Thymus (tissue), 14 donors: ENCODE results near the gene C10orf95. TPM values are rescaled to one million over a fixed set of nuclear protein-coding genes. Genes with fewer than 3 reads are reported as not detected.
"Not testable (repeated sequence)": the region's sequence is repeated elsewhere in the genome, so short reads cannot be mapped to it uniquely, and the experiment has no call there.

Experiments used
- DNase-seq, 9 donors: peaks; one replicate each; pipeline ENCODE4 v3.0.0-alpha.2; 2013; ENCODE audit warnings: low spot score in 9 of 9, low read depth in 6 of 9, missing footprints in 1 of 9
- H3K27ac ChIP-seq, 2 donors: one replicate each; pipeline ENCODE4 v1.5.1; 2013; ENCODE audit warnings: control low read depth in 1 of 2, low read depth in 1 of 2, low read length in 1 of 2, mild to moderate bottlenecking in 1 of 2, moderate library complexity in 1 of 2
- H3K27me3 ChIP-seq, 2 donors: one replicate each; pipeline ENCODE4 v1.5.1; 2013; ENCODE audit warnings: low read length in 1 of 2; ENCODE audit not compliant: control insufficient read depth in 2 of 2, insufficient read depth in 1 of 2
- H3K36me3 ChIP-seq, 2 donors: one replicate each; pipeline ENCODE4 v1.5.1; 2013; ENCODE audit warnings: low read length in 1 of 2, mild to moderate bottlenecking in 1 of 2, moderate library complexity in 1 of 2; ENCODE audit not compliant: control insufficient read depth in 2 of 2, insufficient read depth in 2 of 2
- H3K4me1 ChIP-seq, 2 donors: one replicate each; pipeline ENCODE4 v1.5.1; 2013; ENCODE audit warnings: low read length in 2 of 2; ENCODE audit not compliant: control insufficient read depth in 2 of 2, insufficient read depth in 2 of 2
- H3K4me3 ChIP-seq, 2 donors: one replicate each; pipeline ENCODE4 v1.5.1; 2013; ENCODE audit warnings: low read length in 2 of 2, control low read depth in 1 of 2, mild to moderate bottlenecking in 1 of 2
- H3K9me3 ChIP-seq, 2 donors: one replicate each; pipeline ENCODE4 v1.5.1; 2013; ENCODE audit warnings: low read length in 1 of 2, mild to moderate bottlenecking in 1 of 2; ENCODE audit not compliant: control insufficient read depth in 2 of 2, insufficient read depth in 1 of 2
- WGBS: extraction: QIAGEN DNeasy Blood & Tissue Kit; methylation state at CpG from one replicate; pipeline ENCODE4 v1.1.7; 2013; 5-methylcytosine and 5-hydroxymethylcytosine counted together
- long read RNA-seq, 10 donors: transcript quantifications; one replicate each; lab custom pipeline, GENCODE V29; 2026
- polyA plus RNA-seq: library from polyadenylated mRNA; stranded (reverse); fragments of 200-250 nt; gene quantifications from one replicate; pipeline ENCODE4 v1.2.3, GENCODE V29; 2013
- total RNA-seq: library from RNA; stranded (reverse); fragments of 120-200 nt; gene quantifications from one replicate; pipeline ENCODE4 v1.2.4, GENCODE V29; 2013
- donor health status: healthy.

The C10orf95 gene, protein sequence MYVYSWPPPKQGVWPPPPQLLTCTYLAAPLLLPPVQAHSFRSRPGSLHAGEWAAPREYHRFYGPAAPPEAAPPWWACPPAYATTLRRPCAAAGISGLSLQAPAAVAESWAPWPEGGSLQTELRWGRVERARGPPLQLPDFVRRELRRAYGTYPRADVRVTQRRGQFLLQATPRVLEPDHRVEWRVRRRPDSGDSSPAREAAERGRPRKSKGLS
- total RNA-seq (0.19 TPM), polyA plus RNA-seq (0.46 TPM)
- long read RNA-seq, donor 1 = 0 reads
- long read RNA-seq, donor 2 = 0 reads
- long read RNA-seq, donor 3 = 0 reads
- long read RNA-seq, donor 4 = 0 reads
- long read RNA-seq, donor 5 = 0 reads
- long read RNA-seq, donor 6, partial matches to known transcripts = 0 of 10 reads
- long read RNA-seq, donor 6, other reads (novel, unspliced or antisense) = 10 of 10 reads
- long read RNA-seq, donor 7 = 0 reads
- long read RNA-seq, donor 8 = 0 reads
- long read RNA-seq, donor 9 = 0 reads
- long read RNA-seq, donor 10 = 0 reads

DNA sequence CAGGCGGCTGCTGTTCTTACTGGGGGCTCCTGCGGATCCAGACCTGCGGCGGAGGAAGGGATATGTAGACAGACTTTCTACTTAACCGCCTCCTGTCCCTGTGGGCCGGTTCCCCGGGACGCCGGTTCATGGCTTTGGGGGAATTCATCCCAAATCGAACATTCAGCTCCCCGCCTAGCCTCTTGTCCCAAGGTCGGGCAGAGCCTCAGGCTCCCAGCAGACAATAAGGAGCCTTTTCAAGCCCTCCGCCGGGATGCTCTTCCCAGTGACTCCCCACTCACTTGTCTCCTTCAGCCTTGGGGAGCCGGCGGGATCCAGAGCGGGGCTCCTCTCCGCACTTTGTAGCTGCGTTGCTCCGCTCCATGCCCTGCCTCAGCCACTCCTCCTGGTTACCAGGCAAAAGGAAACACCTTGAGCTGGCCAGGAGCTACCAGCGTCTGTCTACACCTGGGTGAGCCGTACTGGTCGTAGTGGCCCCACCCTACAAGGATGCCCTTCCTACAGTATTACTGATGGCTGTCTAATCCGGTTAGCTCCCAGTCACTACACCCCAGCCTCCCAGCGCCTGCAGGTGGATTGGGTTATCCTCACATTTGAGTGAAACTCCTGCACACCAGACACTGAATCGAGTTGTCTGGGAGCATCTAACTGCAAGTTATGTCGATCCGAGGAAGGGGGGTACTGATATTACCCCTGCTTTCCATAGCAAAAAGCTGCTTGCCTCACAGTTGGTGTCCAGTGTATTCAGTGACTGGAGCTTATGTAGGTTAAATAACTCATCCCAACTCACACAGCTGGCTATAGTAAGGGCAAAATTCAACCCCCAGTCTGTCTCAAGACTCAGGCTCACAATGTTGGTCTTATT lies at the start of gene C10orf95:
C10orf95 (minus strand) TSS at position 439 of the 865 bp plus-strand sequence. CDS start 450 bp downstream, outside the sequence.
- Histone ChIP-seq H3K4me1 (peaks cover 6 to 23% of the 10 kb centered on the region in 2 donors), H3K27me3 (no peaks in the 10 kb centered on the region), H3K36me3 (peaks cover 0 to 15% of the 10 kb centered on the region in 2 donors), H3K9me3 (no peaks in the 10 kb centered on the region), H3K4me3 (peak within 1 kb of the TSS; percentile 57 to 89), H3K27ac (peak within 1 kb of the TSS in 1 of 2 donors; percentile 91)
- WGBS = 43% methylated on average over 28 of the region's 28 CpGs
- no peak for DNase-seq

DNA sequence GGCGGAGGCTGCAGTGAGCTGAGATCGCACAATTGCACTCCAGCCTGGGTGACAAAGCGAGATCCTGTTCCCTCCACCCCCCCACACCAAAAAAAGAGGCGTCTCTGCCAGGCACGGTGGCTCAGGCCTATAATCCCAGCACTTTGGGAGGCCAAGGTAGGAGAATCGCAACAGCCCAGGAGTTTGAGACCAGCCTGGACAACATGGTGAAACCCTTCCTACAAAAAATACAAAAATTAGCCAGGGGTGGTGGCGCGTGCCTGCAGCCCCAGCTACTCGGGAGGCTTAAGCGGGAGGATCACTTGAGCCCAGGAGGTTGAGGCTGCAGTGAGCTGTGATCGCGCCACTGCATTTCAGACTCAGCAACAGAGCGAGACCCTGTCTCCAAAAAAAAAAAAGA lies 49.3 kb upstream of the C10orf95 start:
- DNase-seq, H3K9me3 ChIP-seq, H3K27ac ChIP-seq, H3K27me3 ChIP-seq, H3K4me3 ChIP-seq: not testable (repeated sequence)
- H3K4me1 ChIP-seq = peaks cover 10 to 23% of the 10 kb centered on the region in 2 donors
- 99% methylated on average over 13 of the region's 13 CpGs for WGBS
- peaks cover 3 to 13% of the 10 kb centered on the region in 2 donors for H3K36me3 ChIP-seq

DNA sequence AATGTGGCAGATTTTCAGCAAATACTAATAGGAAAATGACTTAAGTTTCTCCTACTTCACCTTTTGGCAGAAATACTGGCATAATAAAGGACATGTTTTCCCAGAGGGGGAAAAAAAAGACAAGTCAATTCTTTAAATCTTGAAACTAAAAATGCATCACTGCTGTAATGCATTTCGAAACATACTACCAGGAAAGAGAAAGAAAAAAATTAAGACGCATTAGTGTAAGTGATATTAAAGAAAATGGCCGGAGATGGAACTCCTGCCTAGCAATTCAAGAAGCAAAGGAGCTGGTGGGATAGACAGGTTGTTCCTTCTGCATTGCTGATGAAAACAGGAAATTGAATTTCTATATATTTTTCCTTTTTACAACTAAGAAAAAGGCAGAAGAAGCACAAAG lies 48.0 kb upstream of the C10orf95 start:
- no peak overlapping the region for H3K4me3 ChIP-seq
- peaks cover 3 to 13% of the 10 kb centered on the region in 2 donors for H3K36me3 ChIP-seq
- peaks cover 4 to 14% of the 10 kb centered on the region in 2 donors for H3K4me1 ChIP-seq
- H3K9me3 ChIP-seq = peaks cover 1 to 3% of the 10 kb centered on the region in 2 donors
- 99% methylated on average over 3 of the region's 3 CpGs for WGBS
- H3K27ac ChIP-seq = no peak overlapping the region
- no peaks in the 10 kb centered on the region for H3K27me3 ChIP-seq
- DNase-seq = no peak

DNA sequence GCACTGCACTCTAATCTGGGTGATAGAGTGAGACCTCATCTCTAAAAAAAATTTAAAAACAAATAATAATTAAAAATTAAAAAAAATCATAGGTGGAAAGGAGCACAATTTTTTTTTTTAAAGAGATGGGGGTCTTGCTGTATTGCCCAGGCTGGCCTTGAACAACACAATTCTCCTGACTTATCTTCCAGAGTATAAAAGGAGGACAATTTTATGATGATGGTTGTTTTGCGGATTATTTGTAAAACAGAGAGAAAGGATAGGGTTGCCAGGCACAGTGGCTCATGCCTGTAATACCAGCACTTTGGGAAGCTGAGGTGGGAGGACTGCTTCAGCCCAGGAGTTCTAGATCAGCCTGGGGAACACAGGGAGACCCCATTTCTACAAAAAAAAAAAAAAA lies 46.2 kb upstream of the C10orf95 start:
- H3K36me3 ChIP-seq = peaks cover 3 to 14% of the 10 kb centered on the region in 2 donors
- WGBS = 98% methylated on average over 1 of the region's 1 CpG
- H3K27ac ChIP-seq = no peak overlapping the region
- DNase-seq = no peak
- H3K4me3 ChIP-seq = no peak overlapping the region
- H3K27me3 ChIP-seq = no peaks in the 10 kb centered on the region
- H3K9me3 ChIP-seq = peaks cover 1 to 3% of the 10 kb centered on the region in 2 donors
- peaks cover 4 to 10% of the 10 kb centered on the region in 2 donors for H3K4me1 ChIP-seq

DNA sequence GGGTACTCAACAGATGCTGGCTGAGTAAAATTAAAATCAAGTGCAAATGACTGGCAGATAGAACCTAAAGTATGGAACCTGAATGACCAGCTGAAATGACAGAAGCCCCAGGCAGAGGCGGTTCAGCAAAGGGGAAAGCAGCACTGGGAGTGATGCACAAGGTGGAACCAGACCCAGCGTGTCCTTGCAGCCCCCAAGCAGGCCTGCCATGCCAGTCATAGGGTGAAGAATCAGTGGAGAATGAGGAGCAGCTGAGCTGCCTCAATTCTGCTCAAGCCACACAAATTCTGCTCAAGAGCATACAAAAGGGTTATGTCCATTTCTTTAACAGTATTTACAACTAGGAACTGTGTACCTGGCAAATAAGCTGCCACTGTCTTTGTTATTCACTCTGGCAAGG lies 42.4 kb upstream of the C10orf95 start:
- Histone ChIP-seq H3K9me3 (no peaks in the 10 kb centered on the region), H3K4me3 (no peak overlapping the region), H3K4me1 (no peaks in the 10 kb centered on the region), H3K36me3 (peaks cover 22 to 32% of the 10 kb centered on the region in 2 donors), H3K27me3 (no peaks in the 10 kb centered on the region), H3K27ac (no peak overlapping the region)
- 98% methylated on average over 2 of the region's 2 CpGs for WGBS
- DNase-seq = no peak

DNA sequence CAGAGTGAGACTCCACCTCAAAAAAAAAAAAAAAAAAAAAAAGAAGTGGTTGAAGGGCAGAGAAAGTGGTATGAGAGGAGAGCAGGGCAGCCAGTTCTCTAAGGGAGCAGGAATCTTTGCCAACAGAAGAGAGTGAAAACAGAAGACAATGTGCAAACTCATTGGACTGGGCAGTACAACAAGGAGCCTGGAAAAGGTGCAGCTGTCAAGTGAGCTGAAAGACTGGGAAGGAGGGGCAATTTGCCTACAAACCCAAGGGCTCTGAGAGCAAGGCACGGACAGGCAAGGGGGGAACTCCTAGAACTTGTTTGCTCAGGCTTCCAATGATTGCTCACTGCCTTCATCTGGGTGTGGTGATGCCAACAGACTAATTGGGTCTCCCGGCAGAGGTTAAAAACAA lies 41.6 kb upstream of the C10orf95 start:
- no peak overlapping the region for H3K27ac ChIP-seq
- H3K4me1 ChIP-seq = no peaks in the 10 kb centered on the region
- DNase-seq = no peak
- no peak overlapping the region for H3K4me3 ChIP-seq
- WGBS = 92% methylated on average over 2 of the region's 2 CpGs
- peaks cover 30 to 40% of the 10 kb centered on the region in 2 donors for H3K36me3 ChIP-seq
- no peaks in the 10 kb centered on the region for H3K27me3 ChIP-seq
- no peaks in the 10 kb centered on the region for H3K9me3 ChIP-seq

DNA sequence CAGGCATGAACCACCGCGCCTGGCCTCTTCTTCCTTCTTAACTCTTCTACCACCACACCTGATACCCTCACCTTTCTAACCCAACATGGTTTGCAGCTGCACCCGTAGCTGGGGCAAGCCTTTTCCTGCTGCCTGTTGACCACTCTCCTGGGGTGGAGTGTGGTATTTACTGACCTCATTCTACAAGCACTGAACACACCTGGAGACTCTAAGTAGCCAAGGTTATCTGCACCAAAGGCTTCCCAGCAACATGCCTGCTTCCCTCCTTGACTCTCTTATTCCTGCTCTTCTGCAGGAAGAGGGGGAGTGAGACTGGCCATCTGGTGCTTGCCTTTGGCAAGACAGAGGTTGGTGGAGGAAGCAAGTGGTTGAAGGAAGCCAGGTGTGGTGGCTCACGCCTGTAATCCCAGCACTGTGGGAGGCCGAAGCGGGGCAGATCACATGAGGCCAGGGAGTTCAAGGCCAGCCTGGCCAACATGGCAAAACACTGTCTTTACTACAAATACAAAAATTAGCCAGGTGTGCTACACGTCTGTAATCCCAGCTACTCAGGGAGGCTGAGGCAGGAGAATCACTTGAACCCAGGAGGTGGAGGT lies 41.1 kb upstream of the C10orf95 start:
- Histone ChIP-seq H3K9me3 (no peaks in the 10 kb centered on the region), H3K4me3 (no peak overlapping the region), H3K36me3 (peaks cover 34 to 45% of the 10 kb centered on the region in 2 donors), H3K4me1 (no peaks in the 10 kb centered on the region), H3K27ac (no peak overlapping the region), H3K27me3 (no peaks in the 10 kb centered on the region)
- 98% methylated on average over 7 of the region's 7 CpGs for WGBS
- DNase-seq = no peak

DNA sequence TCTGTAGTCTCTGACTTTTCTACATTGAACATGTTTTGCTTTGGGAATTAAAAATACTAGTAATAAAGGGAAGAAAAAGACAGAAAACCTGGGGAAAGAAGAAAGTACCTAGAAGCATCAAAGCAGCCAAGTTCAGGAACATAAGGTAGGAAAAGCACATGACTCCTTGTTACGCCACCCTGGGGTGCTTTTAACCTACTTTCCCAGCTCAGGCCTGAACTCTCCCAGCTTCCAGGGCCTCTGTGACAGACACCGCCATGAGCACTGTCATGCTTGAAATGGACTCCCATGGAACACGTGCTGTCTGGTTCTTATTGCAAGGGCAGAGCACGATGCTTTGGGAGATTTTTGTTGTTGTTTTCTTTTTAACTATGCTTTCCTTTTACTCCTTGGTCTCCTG lies 39.8 kb upstream of the C10orf95 start:
- H3K27ac ChIP-seq = no peak overlapping the region
- H3K27me3 ChIP-seq = no peaks in the 10 kb centered on the region
- H3K4me1 ChIP-seq = no peaks in the 10 kb centered on the region
- H3K4me3 ChIP-seq = no peak overlapping the region
- H3K36me3 ChIP-seq = peaks cover 44 to 57% of the 10 kb centered on the region in 2 donors
- 97% methylated on average over 4 of the region's 4 CpGs for WGBS
- DNase-seq = no peak
- no peaks in the 10 kb centered on the region for H3K9me3 ChIP-seq
